ENCODE measurements around the gene FAM120A.

FAM120A gene

GRCh38 chr9:93606187-93606586 lies 154.7 kb downstream of the FAM120A start:
- no peak overlapping the region for H3K4me3 ChIP-seq (ENCODE audit: low read depth, low read length)
- no peaks in the 10 kb centered on the region for H3K27me3 ChIP-seq (ENCODE audit: control insufficient read depth, insufficient read depth, low read length)
- H3K9me3 ChIP-seq (ENCODE audit: control insufficient read depth, insufficient read depth, low read length), result no peaks in the 10 kb centered on the region
- no peak overlapping the region for H3K27ac ChIP-seq (ENCODE audit: low read depth, low read length)
- no peaks in the 10 kb centered on the region for H3K36me3 ChIP-seq (ENCODE audit: control insufficient read depth, insufficient read depth, low read length)
- H3K9ac ChIP-seq (ENCODE audit: low read depth, low read length), result no peak overlapping the region
- peaks cover 8% of the 10 kb centered on the region for H3K4me1 ChIP-seq (ENCODE audit: control insufficient read depth, insufficient read depth, low read length)

- Histone ChIP-seq H3K27me3 (ENCODE audit: control insufficient read depth, insufficient read depth, low read length) (no peaks in the 10 kb centered on the region), H3K9ac (ENCODE audit: low read depth, low read length) (no peak overlapping the region), H3K36me3 (ENCODE audit: control insufficient read depth, insufficient read depth, low read length) (no peaks in the 10 kb centered on the region), H3K4me3 (ENCODE audit: low read depth, low read length) (no peak overlapping the region), H3K27ac (ENCODE audit: low read depth, low read length) (no peak overlapping the region), H3K9me3 (ENCODE audit: control insufficient read depth, insufficient read depth, low read length) (no peaks in the 10 kb centered on the region), H3K4me1 (ENCODE audit: control insufficient read depth, insufficient read depth, low read length) (no peaks in the 10 kb centered on the region)
These were observed 158.7 kb downstream of the FAM120A start for GRCh38 chr9:93610206-93610605.

GRCh38 chr9:93612052-93612795 lies 160.7 kb downstream of the FAM120A start:
- no peak overlapping the region for H3K9ac ChIP-seq (ENCODE audit: low read depth, low read length)

GRCh38 chr9:93612796-93613154 lies 161.3 kb downstream of the FAM120A start:
- peaks cover 9% of the 10 kb centered on the region for H3K4me1 ChIP-seq (ENCODE audit: control insufficient read depth, insufficient read depth, low read length)
- no peaks in the 10 kb centered on the region for H3K9me3 ChIP-seq (ENCODE audit: control insufficient read depth, insufficient read depth, low read length)
- H3K9ac ChIP-seq (ENCODE audit: low read depth, low read length), result no peak overlapping the region
- H3K27ac ChIP-seq (ENCODE audit: low read depth, low read length), result no peak overlapping the region
- H3K36me3 ChIP-seq (ENCODE audit: control insufficient read depth, insufficient read depth, low read length), result no peaks in the 10 kb centered on the region
- no peak overlapping the region for H3K4me3 ChIP-seq (ENCODE audit: low read depth, low read length)
- H3K27me3 ChIP-seq (ENCODE audit: control insufficient read depth, insufficient read depth, low read length), result no peaks in the 10 kb centered on the region

More at GRCh38 chr9:93612052-93612795, 160.7 kb downstream of the FAM120A start:
- Histone ChIP-seq H3K9me3 (ENCODE audit: control insufficient read depth, insufficient read depth, low read length) (no peaks in the 10 kb centered on the region), H3K27ac (ENCODE audit: low read depth, low read length) (no peak overlapping the region), H3K4me3 (ENCODE audit: low read depth, low read length) (no peak overlapping the region), H3K4me1 (ENCODE audit: control insufficient read depth, insufficient read depth, low read length) (peaks cover 4% of the 10 kb centered on the region), H3K36me3 (ENCODE audit: control insufficient read depth, insufficient read depth, low read length) (no peaks in the 10 kb centered on the region), H3K27me3 (ENCODE audit: control insufficient read depth, insufficient read depth, low read length) (no peaks in the 10 kb centered on the region)

- Histone ChIP-seq H3K27ac (ENCODE audit: low read depth, low read length) (no peak overlapping the region), H3K4me3 (ENCODE audit: low read depth, low read length) (no peak overlapping the region), H3K4me1 (ENCODE audit: control insufficient read depth, insufficient read depth, low read length) (peaks cover 10% of the 10 kb centered on the region), H3K9ac (ENCODE audit: low read depth, low read length) (no peak overlapping the region), H3K36me3 (ENCODE audit: control insufficient read depth, insufficient read depth, low read length) (no peaks in the 10 kb centered on the region), H3K27me3 (ENCODE audit: control insufficient read depth, insufficient read depth, low read length) (no peaks in the 10 kb centered on the region), H3K9me3 (ENCODE audit: control insufficient read depth, insufficient read depth, low read length) (no peaks in the 10 kb centered on the region)
These were observed 161.7 kb downstream of the FAM120A start for GRCh38 chr9:93613174-93613573.

GRCh38 chr9:93613791-93614190 lies 162.3 kb downstream of the FAM120A start:
- H3K36me3 ChIP-seq (ENCODE audit: control insufficient read depth, insufficient read depth, low read length), result no peaks in the 10 kb centered on the region
- H3K9me3 ChIP-seq (ENCODE audit: control insufficient read depth, insufficient read depth, low read length), result no peaks in the 10 kb centered on the region

GRCh38 chr9:93614830-93615468 lies 163.5 kb downstream of the FAM120A start:
- Histone ChIP-seq H3K4me1 (ENCODE audit: control insufficient read depth, insufficient read depth, low read length) (peaks cover 10% of the 10 kb centered on the region), H3K9ac (ENCODE audit: low read depth, low read length) (no peak overlapping the region), H3K4me3 (ENCODE audit: low read depth, low read length) (no peak overlapping the region), H3K27me3 (ENCODE audit: control insufficient read depth, insufficient read depth, low read length) (no peaks in the 10 kb centered on the region), H3K27ac (ENCODE audit: low read depth, low read length) (no peak overlapping the region), H3K36me3 (ENCODE audit: control insufficient read depth, insufficient read depth, low read length) (no peaks in the 10 kb centered on the region), H3K9me3 (ENCODE audit: control insufficient read depth, insufficient read depth, low read length) (no peaks in the 10 kb centered on the region)

More at GRCh38 chr9:93613791-93614190, 162.3 kb downstream of the FAM120A start:
- H3K27ac ChIP-seq (ENCODE audit: low read depth, low read length), result no peak overlapping the region
- no peaks in the 10 kb centered on the region for H3K27me3 ChIP-seq (ENCODE audit: control insufficient read depth, insufficient read depth, low read length)
- peaks cover 10% of the 10 kb centered on the region for H3K4me1 ChIP-seq (ENCODE audit: control insufficient read depth, insufficient read depth, low read length)
- no peak overlapping the region for H3K4me3 ChIP-seq (ENCODE audit: low read depth, low read length)
- no peak overlapping the region for H3K9ac ChIP-seq (ENCODE audit: low read depth, low read length)

Measured in HUES48 (cell line).